Breast epithelium (tissue), 4 donors: Measurements from ENCODE around the gene DAG1. TPM values are rescaled to one million over a fixed set of nuclear protein-coding genes. Genes with fewer than 3 reads are reported as not detected.
A peak's percentile ranks its signal among the peaks of the same experiment; 100 is the strongest.

ENCODE experiments used
- DNase-seq, 2 donors: peaks; one replicate each; pipeline ENCODE4 v3.0.0-alpha.2; 2019; ENCODE audit warnings: low spot score in 2 of 2
- H3K27ac ChIP-seq, 2 donors: fragments of 200-600 bp; sonication (generic) in 1 of 2; one replicate each; pipeline ENCODE4 v1.5.1; 2016 to 2019; ENCODE audit warnings: mild to moderate bottlenecking in 1 of 2
- H3K27me3 ChIP-seq, 2 donors: fragments of 200-600 bp; sonication (generic) in 1 of 2; one replicate each; pipeline versions ENCODE4 v1.5.1 to v1.6.0; 2017 to 2019; ENCODE audit warnings: control low read depth in 1 of 2, mild to moderate bottlenecking in 1 of 2
- H3K36me3 ChIP-seq: fragments of 200-600 bp; one replicate; pipeline ENCODE4 v1.5.1; 2019
- H3K4me1 ChIP-seq, 2 donors: fragments of 200-600 bp; sonication (generic); one replicate each; pipeline ENCODE4 v1.5.1; 2016 to 2019; ENCODE audit warnings: control low read depth in 1 of 2
- H3K4me3 ChIP-seq, 3 donors: fragments of 200-600 bp; sonication (generic); 1 replicate in 2 of 3; 2 replicates in 1 of 3; pipeline ENCODE4 v1.5.1; 2016 to 2019; ENCODE audit warnings: mild to moderate bottlenecking in 3 of 3, moderate library complexity in 2 of 3
- H3K9me3 ChIP-seq, 2 donors: fragments of 200-600 bp; sonication (generic) in 1 of 2; one replicate each; pipeline ENCODE4 v1.5.1; 2016 to 2019; ENCODE audit warnings: control low read depth in 1 of 2
- CTCF ChIP-seq, 3 donors: fragments of 450-650 bp; IDR thresholded peaks; one replicate each; pipeline ENCODE4 v1.5.1; 2016 to 2017; ENCODE audit warnings: antibody characterized with exemption in 3 of 3, mild to moderate bottlenecking in 3 of 3, moderate library complexity in 3 of 3
- POLR2A ChIP-seq: fragments of 450-650 bp; IDR thresholded peaks from one replicate; pipeline ENCODE4 v1.6.1; 2016; ENCODE audit warnings: antibody characterized with exemption, mild to moderate bottlenecking, moderate library complexity
- POLR2AphosphoS5 ChIP-seq, 3 donors: sonication (generic); formaldehyde crosslinking; IDR thresholded peaks; one replicate each; pipeline ENCODE4 v1.6.1; 2017; ENCODE audit warnings: antibody characterized with exemption in 3 of 3
- intact Hi-C: fragments of 100-400 bp; cut with DNase I; formaldehyde crosslinking; loops from one replicate; pipeline ENCODE4 v1.15.1; 2023; ENCODE audit warnings: low total_unique reads
- total RNA-seq, 3 donors: library from RNA; depleted of rRNA; stranded (reverse); fragments of >200 nt; gene quantifications; one replicate each; pipeline ENCODE4 v1.1.0, GENCODE V29; 2016

DAG1 gene
- total RNA-seq, 3 donors from 2014 or later, result 37.1 to 56.6 (median 44.6) TPM

GRCh38 chr3:49454458-49454857 lies 15.6 kb upstream of the DAG1 start:
- TF ChIP-seq CTCF (IDR thresholded peaks at IDR 0.05), result no peak
- TF ChIP-seq POLR2A, result no peak
- TF ChIP-seq POLR2AphosphoS5 (IDR thresholded peaks at IDR 0.05), result no peak
- H3K4me1 ChIP-seq, result no peaks in the 10 kb centered on the region
- intact Hi-C loops, result loop anchor here (10.0 kb wide), 1 partner anchor 280 kb away; the partner anchor contains the start of gene KLHDC8B
- H3K9me3 ChIP-seq, result no peaks in the 10 kb centered on the region
- DNase-seq, result no peak
- no peaks in the 10 kb centered on the region for H3K36me3 ChIP-seq
- H3K27ac ChIP-seq, result no peak overlapping the region
- H3K4me3 ChIP-seq, result no peak overlapping the region
- H3K27me3 ChIP-seq, result no peaks in the 10 kb centered on the region

GRCh38 chr3:49454898-49455681 lies 15.0 kb upstream of the DAG1 start:
- no peak for DNase-seq
- intact Hi-C loops, result loop anchor here (10.0 kb wide), 1 partner anchor 280 kb away; the partner anchor contains the start of gene KLHDC8B

GRCh38 chr3:49456466-49456865 lies 13.6 kb upstream of the DAG1 start:
- no peaks in the 10 kb centered on the region for H3K27me3 ChIP-seq
- no peaks in the 10 kb centered on the region for H3K9me3 ChIP-seq
- TF ChIP-seq POLR2AphosphoS5 (IDR thresholded peaks at IDR 0.05), result no peak
- TF ChIP-seq CTCF (IDR thresholded peaks at IDR 0.05), result no peak
- no peak for DNase-seq
- no peak overlapping the region for H3K4me3 ChIP-seq
- H3K36me3 ChIP-seq, result no peaks in the 10 kb centered on the region
- intact Hi-C loops, result loop anchor here (10.0 kb wide), 1 partner anchor 282 kb away; the partner anchor contains the start of gene KLHDC8B
- no peak overlapping the region for H3K27ac ChIP-seq
- peaks cover 2 to 6% of the 10 kb centered on the region in 2 donors for H3K4me1 ChIP-seq

More at GRCh38 chr3:49454898-49455681, 15.0 kb upstream of the DAG1 start:
- Histone ChIP-seq H3K36me3 (no peaks in the 10 kb centered on the region), H3K4me3 (no peak overlapping the region), H3K27me3 (no peaks in the 10 kb centered on the region), H3K9me3 (no peaks in the 10 kb centered on the region), H3K27ac (peak overlapping the region in 1 of 2 donors; percentile 56), H3K4me1 (no peaks in the 10 kb centered on the region)
- TF ChIP-seq CTCF (IDR thresholded peaks at IDR 0.05), result no peak
- TF ChIP-seq POLR2A, result no peak
- no peak for TF ChIP-seq POLR2AphosphoS5 (IDR thresholded peaks at IDR 0.05)

GRCh38 chr3:49460188-49460890 lies 9.7 kb upstream of the DAG1 start:
- H3K4me1 ChIP-seq, result peaks cover 4 to 15% of the 10 kb centered on the region in 2 donors
- intact Hi-C loops, result no loop called here
- peak overlapping the region; percentile 63 to 74 for H3K27ac ChIP-seq
- no peak for TF ChIP-seq POLR2AphosphoS5 (IDR thresholded peaks at IDR 0.05)
- TF ChIP-seq POLR2A, result no peak
- TF ChIP-seq CTCF (IDR thresholded peaks at IDR 0.05), result no peak
- no peaks in the 10 kb centered on the region for H3K9me3 ChIP-seq
- H3K27me3 ChIP-seq, result no peaks in the 10 kb centered on the region
- no peak overlapping the region for H3K4me3 ChIP-seq
- DNase-seq, result no peak
- no peaks in the 10 kb centered on the region for H3K36me3 ChIP-seq

GRCh38 chr3:49460956-49461355 lies 9.1 kb upstream of the DAG1 start:
- Histone ChIP-seq H3K9me3 (no peaks in the 10 kb centered on the region), H3K4me1 (peaks cover 4 to 21% of the 10 kb centered on the region in 2 donors), H3K4me3 (no peak overlapping the region), H3K27me3 (no peaks in the 10 kb centered on the region), H3K27ac (peak overlapping the region; percentile 63 to 74), H3K36me3 (no peaks in the 10 kb centered on the region)
- intact Hi-C loops, result no loop called here
- DNase-seq, result no peak
- no peak for TF ChIP-seq POLR2A
- TF ChIP-seq POLR2AphosphoS5 (IDR thresholded peaks at IDR 0.05), result no peak
- TF ChIP-seq CTCF (IDR thresholded peaks at IDR 0.05), result no peak
